Stimulated activated memory B cell treated with anti-CD40 and anti-IgM and Interleukin-4, amounts not matched to agents 10 μg/mL and 1 μg/mL and 100 μg/mL, for 72 hours (primary cell): Measurements from ENCODE around the gene HEG1.

Experiments
- ATAC-seq: fragments of 150-1000 bp; cut with Tn5 transposase; 2 replicates; pipeline ENCODE4 v1.10.0; 2021
- H3K27ac Mint-ChIP-seq: one replicate; pipeline ENCODE4 v1.8.0; 2022; ENCODE audit warnings: mild to moderate bottlenecking, mixed read lengths
- H3K27me3 Mint-ChIP-seq: one replicate; pipeline ENCODE4 v1.8.0; 2022; ENCODE audit warnings: mixed read lengths
- H3K36me3 Mint-ChIP-seq: one replicate; pipeline ENCODE4 v1.8.0; 2022; ENCODE audit warnings: mixed read lengths
- H3K4me1 Mint-ChIP-seq: one replicate; pipeline ENCODE4 v1.8.0; 2022; ENCODE audit warnings: mixed read lengths
- H3K4me3 Mint-ChIP-seq: one replicate; pipeline ENCODE4 v1.8.0; 2022; ENCODE audit warnings: mild to moderate bottlenecking, moderate library complexity, mixed read lengths
- H3K9me3 Mint-ChIP-seq: one replicate; pipeline ENCODE4 v1.8.0; 2022; ENCODE audit warnings: mixed read lengths

HEG1 gene

DNA sequence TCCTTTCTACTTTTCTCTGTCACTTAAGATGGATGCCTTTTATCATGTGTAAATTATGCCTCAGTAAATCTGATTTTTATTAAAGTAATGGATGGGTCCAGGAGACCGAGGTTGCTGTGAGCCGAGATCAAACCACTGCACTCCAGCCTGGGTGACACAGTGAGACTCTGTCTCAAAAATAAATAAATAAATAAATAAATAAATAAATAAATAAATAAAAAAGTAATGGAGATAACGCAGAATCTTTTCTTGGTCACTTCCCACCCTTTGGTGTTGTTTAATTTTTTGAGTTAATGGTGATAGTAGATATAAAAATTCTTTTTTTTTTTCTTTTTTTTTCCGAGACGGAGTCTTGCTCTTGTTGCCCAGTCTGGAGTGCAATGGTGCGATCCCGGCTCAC, 77.2 kb downstream of the HEG1 start:
- peaks cover 38% of the 10 kb centered on the region for H3K36me3 Mint-ChIP-seq
- no peaks in the 10 kb centered on the region for H3K4me1 Mint-ChIP-seq
- no peak for ATAC-seq
- no peaks in the 10 kb centered on the region for H3K9me3 Mint-ChIP-seq
- H3K4me3 Mint-ChIP-seq: no peak overlapping the region
- H3K27me3 Mint-ChIP-seq: no peaks in the 10 kb centered on the region
- no peak overlapping the region for H3K27ac Mint-ChIP-seq

GRCh38 chr3:124976383-124976782, 79.4 kb downstream of the HEG1 start:
- Mint-ChIP-seq H3K4me1 (no peaks in the 10 kb centered on the region), H3K27me3 (no peaks in the 10 kb centered on the region), H3K4me3 (no peak overlapping the region), H3K27ac (no peak overlapping the region), H3K9me3 (no peaks in the 10 kb centered on the region), H3K36me3 (peaks cover 33% of the 10 kb centered on the region)
- no peak for ATAC-seq

GRCh38 chr3:124974691-124975090, 81.1 kb downstream of the HEG1 start:
- Mint-ChIP-seq H3K36me3 (peaks cover 41% of the 10 kb centered on the region), H3K27ac (no peak overlapping the region), H3K4me1 (no peaks in the 10 kb centered on the region), H3K4me3 (no peak overlapping the region), H3K27me3 (no peaks in the 10 kb centered on the region), H3K9me3 (no peaks in the 10 kb centered on the region)
- no peak for ATAC-seq

DNA sequence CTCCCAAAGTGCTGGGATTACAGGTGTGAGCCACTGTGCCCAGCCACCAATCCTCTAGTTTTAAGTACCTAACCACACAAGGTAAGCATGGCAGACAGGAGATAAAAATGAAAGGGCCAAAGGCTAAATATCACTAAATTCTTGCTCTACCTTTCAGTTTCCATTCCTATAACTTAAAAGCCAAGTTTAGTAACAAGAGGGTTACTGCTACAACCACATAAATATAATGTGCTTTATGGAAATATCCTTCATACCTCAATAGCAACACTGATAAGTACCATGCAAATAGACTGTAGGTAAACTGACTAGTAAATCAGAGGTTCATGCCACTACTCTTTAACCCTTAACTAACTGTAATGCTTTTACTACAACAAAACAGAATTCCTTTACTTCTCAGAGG, 82.5 kb downstream of the HEG1 start:
- no peak for ATAC-seq
- peaks cover 49% of the 10 kb centered on the region for H3K36me3 Mint-ChIP-seq
- no peaks in the 10 kb centered on the region for H3K4me1 Mint-ChIP-seq
- no peak overlapping the region for H3K27ac Mint-ChIP-seq
- H3K27me3 Mint-ChIP-seq: no peaks in the 10 kb centered on the region
- H3K4me3 Mint-ChIP-seq: no peak overlapping the region
- H3K9me3 Mint-ChIP-seq: no peaks in the 10 kb centered on the region

GRCh38 chr3:124972457-124972856, 83.3 kb downstream of the HEG1 start:
- no peak overlapping the region for H3K4me3 Mint-ChIP-seq
- H3K27ac Mint-ChIP-seq: no peak overlapping the region
- no peaks in the 10 kb centered on the region for H3K4me1 Mint-ChIP-seq
- ATAC-seq: no peak
- H3K27me3 Mint-ChIP-seq: no peaks in the 10 kb centered on the region
- no peaks in the 10 kb centered on the region for H3K9me3 Mint-ChIP-seq
- H3K36me3 Mint-ChIP-seq: peaks cover 44% of the 10 kb centered on the region

GRCh38 chr3:124969963-124970722, 85.7 kb downstream of the HEG1 start:
- no peaks in the 10 kb centered on the region for H3K27me3 Mint-ChIP-seq
- no peaks in the 10 kb centered on the region for H3K9me3 Mint-ChIP-seq
- H3K4me1 Mint-ChIP-seq: no peaks in the 10 kb centered on the region
- H3K4me3 Mint-ChIP-seq: no peak overlapping the region
- ATAC-seq: no peak
- peaks cover 28% of the 10 kb centered on the region for H3K36me3 Mint-ChIP-seq
- no peak overlapping the region for H3K27ac Mint-ChIP-seq

- no peak for ATAC-seq
- Mint-ChIP-seq H3K9me3 (no peaks in the 10 kb centered on the region), H3K27ac (no peak overlapping the region), H3K4me1 (no peaks in the 10 kb centered on the region), H3K27me3 (no peaks in the 10 kb centered on the region), H3K36me3 (peaks cover 28% of the 10 kb centered on the region), H3K4me3 (no peak overlapping the region)
Observed at GRCh38 chr3:124969190-124969589, 86.6 kb downstream of the HEG1 start.

DNA sequence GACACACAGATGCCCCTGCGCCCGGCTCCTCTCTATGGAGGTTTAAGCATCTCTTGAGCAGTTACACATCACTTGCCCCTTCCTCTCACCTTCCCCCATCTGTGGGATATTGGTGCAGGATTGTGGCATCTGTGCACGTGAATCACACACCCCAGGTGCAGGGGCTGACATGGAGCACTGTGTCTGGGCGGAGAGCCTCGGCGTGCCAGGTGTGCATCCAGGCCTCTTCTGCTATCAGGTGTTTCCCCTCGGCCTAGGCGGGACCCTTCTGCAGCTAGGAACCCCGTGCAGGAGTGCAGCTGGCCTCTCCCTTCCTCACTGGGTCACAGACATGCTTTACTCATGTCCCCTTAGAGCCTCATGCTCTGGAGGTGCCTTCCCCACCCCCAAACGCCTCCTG, 87.8 kb downstream of the HEG1 start:
- peaks cover under 1% of the 10 kb centered on the region for H3K4me1 Mint-ChIP-seq
- H3K27me3 Mint-ChIP-seq: no peaks in the 10 kb centered on the region
- H3K4me3 Mint-ChIP-seq: no peak overlapping the region
- ATAC-seq: no peak
- no peaks in the 10 kb centered on the region for H3K9me3 Mint-ChIP-seq
- peaks cover 28% of the 10 kb centered on the region for H3K36me3 Mint-ChIP-seq
- no peak overlapping the region for H3K27ac Mint-ChIP-seq

- H3K9me3 Mint-ChIP-seq: no peaks in the 10 kb centered on the region
- H3K36me3 Mint-ChIP-seq: peaks cover 28% of the 10 kb centered on the region
- H3K27me3 Mint-ChIP-seq: no peaks in the 10 kb centered on the region
- peaks cover 6% of the 10 kb centered on the region for H3K4me1 Mint-ChIP-seq
- no peak for ATAC-seq
- no peak overlapping the region for H3K27ac Mint-ChIP-seq
- H3K4me3 Mint-ChIP-seq: no peak overlapping the region
Observed at GRCh38 chr3:124966521-124967445, 89.0 kb downstream of the HEG1 start.

DNA sequence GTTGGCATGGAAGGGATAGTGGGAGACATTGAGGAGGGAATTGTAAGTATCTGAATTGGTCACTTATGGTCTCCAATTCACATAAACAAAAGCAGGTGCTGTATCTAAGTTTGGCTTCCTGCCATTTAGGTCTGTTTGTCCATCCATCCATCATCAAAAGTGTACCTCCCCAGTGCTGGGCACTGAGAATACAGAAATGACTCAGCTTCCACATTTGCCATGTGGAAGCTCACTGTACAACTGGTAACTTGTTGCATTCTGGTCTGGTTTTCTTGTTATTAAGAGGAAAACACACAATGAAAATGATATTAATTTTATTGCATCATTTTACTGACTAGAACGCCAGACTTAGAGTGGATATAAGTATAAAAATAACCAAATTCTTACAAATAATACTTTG, 90.4 kb downstream of the HEG1 start:
- H3K27ac Mint-ChIP-seq: no peak overlapping the region
- peaks cover under 1% of the 10 kb centered on the region for H3K27me3 Mint-ChIP-seq
- peaks cover 18% of the 10 kb centered on the region for H3K36me3 Mint-ChIP-seq
- H3K9me3 Mint-ChIP-seq: no peaks in the 10 kb centered on the region
- peaks cover 6% of the 10 kb centered on the region for H3K4me1 Mint-ChIP-seq
- no peak for ATAC-seq
- no peak overlapping the region for H3K4me3 Mint-ChIP-seq

- ATAC-seq: no peak
- Mint-ChIP-seq H3K36me3 (peaks cover 7% of the 10 kb centered on the region), H3K4me1 (peaks cover 6% of the 10 kb centered on the region), H3K27ac (no peak overlapping the region), H3K9me3 (no peaks in the 10 kb centered on the region), H3K27me3 (peaks cover 10% of the 10 kb centered on the region), H3K4me3 (no peak overlapping the region)
Observed at GRCh38 chr3:124964387-124964786, 91.4 kb downstream of the HEG1 start.

DNA sequence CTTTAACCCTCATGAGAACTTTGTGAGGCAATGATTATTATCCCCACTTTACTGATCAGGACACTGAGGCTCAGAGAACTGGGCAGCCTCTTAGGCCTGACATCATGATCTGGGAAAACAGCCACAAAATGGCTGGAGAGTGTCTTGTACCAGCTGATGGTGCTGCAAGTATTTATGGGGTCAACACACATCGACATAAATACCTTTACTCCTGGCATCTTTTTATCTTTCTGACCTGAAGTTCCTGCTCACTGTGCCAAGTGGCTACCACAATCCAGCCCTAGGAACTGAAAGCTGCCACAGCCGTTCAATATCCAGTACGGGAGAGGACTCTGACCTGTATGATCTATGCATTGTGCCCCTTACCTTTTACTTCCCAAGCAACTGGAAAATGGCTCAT, 92.0 kb downstream of the HEG1 start:
- peaks cover 6% of the 10 kb centered on the region for H3K4me1 Mint-ChIP-seq
- H3K9me3 Mint-ChIP-seq: no peaks in the 10 kb centered on the region
- no peak overlapping the region for H3K27ac Mint-ChIP-seq
- H3K36me3 Mint-ChIP-seq: peaks cover 6% of the 10 kb centered on the region
- no peak overlapping the region for H3K4me3 Mint-ChIP-seq
- peaks cover 13% of the 10 kb centered on the region for H3K27me3 Mint-ChIP-seq
- ATAC-seq: no peak

DNA sequence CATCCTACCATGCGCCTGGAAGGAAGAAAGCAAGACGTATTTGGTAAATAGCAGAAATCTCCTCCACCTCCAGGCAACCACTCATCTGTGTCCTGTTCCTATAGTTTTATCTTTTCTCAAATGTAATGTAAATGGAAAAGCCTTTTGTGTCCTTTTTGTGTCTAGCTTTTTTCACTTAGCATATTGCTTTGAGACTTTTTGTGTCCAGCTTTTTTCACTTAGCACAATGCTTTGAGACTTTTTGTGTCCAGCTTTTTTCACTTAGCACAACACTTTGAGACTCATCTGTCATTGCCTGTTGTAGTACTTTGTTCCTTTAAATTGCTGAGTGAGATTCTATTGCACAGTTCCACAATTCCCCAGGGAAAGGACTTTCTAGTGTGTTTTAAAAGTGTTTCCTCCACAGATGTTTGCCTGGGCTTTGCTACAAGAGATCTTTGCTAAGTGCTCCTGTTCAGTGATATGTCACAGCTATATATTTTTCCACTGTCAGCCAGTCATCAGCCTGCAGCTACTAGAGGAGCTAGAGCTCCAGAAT, 93.3 kb downstream of the HEG1 start:
- no peaks in the 10 kb centered on the region for H3K9me3 Mint-ChIP-seq
- H3K4me3 Mint-ChIP-seq: no peak overlapping the region
- H3K27me3 Mint-ChIP-seq: peaks cover 13% of the 10 kb centered on the region
- H3K27ac Mint-ChIP-seq: no peak overlapping the region
- ATAC-seq: no peak
- H3K36me3 Mint-ChIP-seq: no peaks in the 10 kb centered on the region
- peaks cover 6% of the 10 kb centered on the region for H3K4me1 Mint-ChIP-seq

DNA sequence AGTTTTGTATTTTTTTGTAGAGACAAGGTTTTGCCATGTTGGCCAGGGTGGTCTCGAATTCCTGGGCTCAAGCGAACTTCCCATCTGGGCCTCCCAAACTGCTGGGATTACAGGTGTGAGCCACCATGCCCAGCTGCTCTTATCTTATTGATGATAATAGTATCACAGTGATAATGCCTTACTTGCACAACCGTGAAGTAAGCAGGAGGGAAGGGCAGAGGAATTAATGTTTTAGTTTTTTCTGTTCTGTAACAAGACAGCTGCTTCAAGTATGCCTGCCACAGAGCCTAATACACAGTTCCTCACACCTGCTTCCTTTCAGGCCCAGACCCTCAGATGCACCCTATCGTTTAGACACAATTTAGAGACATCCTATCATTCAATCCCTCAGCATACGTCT, 95.1 kb downstream of the HEG1 start:
- Mint-ChIP-seq H3K9me3 (peaks cover 4% of the 10 kb centered on the region), H3K27me3 (peaks cover 24% of the 10 kb centered on the region), H3K27ac (no peak overlapping the region), H3K4me3 (no peak overlapping the region), H3K4me1 (peaks cover 6% of the 10 kb centered on the region), H3K36me3 (no peaks in the 10 kb centered on the region)
- ATAC-seq: no peak

DNA sequence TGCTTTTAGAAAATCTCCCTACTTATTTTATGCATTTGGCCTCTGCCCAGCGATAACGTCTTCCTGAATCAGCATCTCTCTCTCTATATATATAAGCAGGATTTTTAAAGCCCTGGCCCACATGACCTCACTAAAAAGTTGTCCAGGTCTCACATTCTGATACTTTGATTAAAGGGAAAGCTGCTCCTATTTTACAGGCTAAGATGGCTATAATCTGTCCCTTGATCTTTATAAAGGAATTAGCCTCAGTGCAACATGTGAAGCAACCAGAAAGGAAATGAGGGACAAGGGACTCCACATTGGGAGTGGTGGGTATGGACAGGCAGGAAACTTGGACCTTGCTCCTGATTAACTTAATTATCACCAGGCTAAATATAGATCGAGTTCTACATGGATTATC, 95.7 kb downstream of the HEG1 start:
- Mint-ChIP-seq H3K27ac (no peak overlapping the region), H3K4me3 (no peak overlapping the region), H3K27me3 (peaks cover 30% of the 10 kb centered on the region), H3K9me3 (peaks cover 4% of the 10 kb centered on the region), H3K36me3 (no peaks in the 10 kb centered on the region), H3K4me1 (peaks cover 6% of the 10 kb centered on the region)
- no peak for ATAC-seq
